Activated naive CD8-positive, alpha-beta T cell treated with anti-CD3 and anti-CD28 coated beads, Interleukin-2, amount 50 U/mL, for 24 hours (primary cell): ENCODE data around the gene HES1.
"Not testable (repeated sequence)": the region's sequence is repeated elsewhere in the genome, so short reads cannot be mapped to it uniquely, and the experiment has no call there.

Experiments
- ATAC-seq: fragments of 150-1000 bp; cut with Tn5 transposase; one replicate; pipeline ENCODE4 v1.10.0; 2021
- DNase-seq: peaks from one replicate; pipeline ENCODE4 v3.0.0; 2021
- H3K27ac Mint-ChIP-seq: one replicate; pipeline ENCODE4 v1.8.0; 2021; ENCODE audit warnings: mild to moderate bottlenecking, mixed read lengths
- H3K27me3 Mint-ChIP-seq: one replicate; pipeline ENCODE4 v1.8.0; 2021; ENCODE audit warnings: mixed read lengths
- H3K36me3 Mint-ChIP-seq: one replicate; pipeline ENCODE4 v1.8.0; 2021; ENCODE audit warnings: low read depth, mixed read lengths
- H3K4me1 Mint-ChIP-seq: one replicate; pipeline ENCODE4 v1.8.0; 2021; ENCODE audit warnings: mixed read lengths
- H3K4me3 Mint-ChIP-seq: one replicate; pipeline ENCODE4 v1.8.0; 2021; ENCODE audit warnings: mild to moderate bottlenecking, moderate library complexity, mixed read lengths
- H3K9me3 Mint-ChIP-seq: one replicate; pipeline ENCODE4 v1.8.0; 2021; ENCODE audit warnings: mixed read lengths

Gene HES1

DNA sequence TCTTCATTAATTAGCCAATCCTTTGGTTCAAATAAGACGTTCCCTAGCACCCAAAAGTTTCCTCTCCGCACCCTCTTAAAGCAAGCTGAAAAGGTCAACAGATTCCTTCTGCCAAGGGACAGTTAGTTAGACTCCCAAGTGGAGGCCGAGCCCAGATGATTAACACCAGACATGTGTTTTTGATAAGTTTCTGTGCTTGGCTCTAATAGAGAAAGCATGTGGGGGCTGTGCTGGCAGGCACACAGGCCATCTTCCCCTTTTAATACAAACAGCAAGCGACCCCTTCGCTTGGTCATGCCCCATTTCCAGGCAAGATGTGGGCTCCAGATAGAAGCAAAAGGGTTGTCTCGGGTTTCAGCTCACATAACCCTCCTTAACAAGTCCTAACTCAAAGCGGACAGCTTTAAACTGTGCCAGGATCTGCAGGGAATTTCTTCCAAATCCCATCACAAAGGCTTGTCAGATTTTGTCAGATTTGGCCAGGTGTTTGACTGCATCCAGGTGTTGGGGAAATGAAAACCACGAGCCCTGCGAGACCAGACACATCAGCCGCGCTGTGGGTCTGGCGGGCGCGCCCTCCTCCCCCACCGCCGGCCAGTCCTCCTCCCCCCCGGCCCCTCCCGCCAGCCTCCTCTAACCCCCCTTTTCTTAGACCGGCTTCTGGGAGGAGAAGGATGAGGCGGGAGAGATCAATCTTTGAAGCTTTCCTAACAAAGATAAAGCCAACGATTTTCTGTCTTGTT is 3.3 kb downstream of the HES1 start:
- no peak for ATAC-seq
- DNase-seq = no peak
- peaks cover 54% of the 10 kb centered on the region for H3K4me1 Mint-ChIP-seq
- no peak overlapping the region for H3K4me3 Mint-ChIP-seq
- peak overlapping the region; percentile 4 for H3K27ac Mint-ChIP-seq
- peaks cover 60% of the 10 kb centered on the region for H3K27me3 Mint-ChIP-seq
- no peaks in the 10 kb centered on the region for H3K9me3 Mint-ChIP-seq
- H3K36me3 Mint-ChIP-seq = no peaks in the 10 kb centered on the region

DNA sequence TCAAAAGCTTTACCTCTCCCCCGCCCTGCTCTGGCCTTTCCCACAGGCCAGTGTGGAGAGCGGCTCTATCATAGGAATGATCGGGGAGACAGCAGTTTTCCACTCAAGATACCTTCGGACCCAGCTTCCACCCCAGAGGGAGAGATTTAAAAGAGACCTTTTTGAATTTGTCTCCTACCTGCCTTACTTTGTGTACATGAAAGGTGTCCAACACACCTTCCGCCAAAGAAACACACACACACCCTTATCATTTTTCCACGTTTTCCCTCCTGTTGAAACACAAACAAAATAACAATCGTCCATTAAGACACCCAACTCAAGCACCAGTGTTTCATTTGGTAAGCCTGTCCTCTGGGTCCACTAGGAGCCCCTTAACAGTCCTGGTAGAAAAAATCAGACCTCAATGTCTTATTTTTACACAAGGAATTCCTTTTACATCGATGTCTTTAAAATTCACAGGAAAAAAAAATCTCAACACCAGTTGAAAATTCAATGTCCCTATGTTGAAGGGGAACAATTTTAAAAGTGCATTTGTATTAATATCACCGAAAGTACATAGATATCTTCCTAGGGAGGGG is 4.0 kb downstream of the HES1 start:
- Mint-ChIP-seq H3K36me3 (no peaks in the 10 kb centered on the region), H3K9me3 (no peaks in the 10 kb centered on the region), H3K27ac (peak overlapping the region; percentile 4), H3K27me3 (peaks cover 63% of the 10 kb centered on the region), H3K4me1 (peaks cover 53% of the 10 kb centered on the region), H3K4me3 (peak overlapping the region; percentile 22)
- DNase-seq = no peak
- ATAC-seq = no peak

DNA sequence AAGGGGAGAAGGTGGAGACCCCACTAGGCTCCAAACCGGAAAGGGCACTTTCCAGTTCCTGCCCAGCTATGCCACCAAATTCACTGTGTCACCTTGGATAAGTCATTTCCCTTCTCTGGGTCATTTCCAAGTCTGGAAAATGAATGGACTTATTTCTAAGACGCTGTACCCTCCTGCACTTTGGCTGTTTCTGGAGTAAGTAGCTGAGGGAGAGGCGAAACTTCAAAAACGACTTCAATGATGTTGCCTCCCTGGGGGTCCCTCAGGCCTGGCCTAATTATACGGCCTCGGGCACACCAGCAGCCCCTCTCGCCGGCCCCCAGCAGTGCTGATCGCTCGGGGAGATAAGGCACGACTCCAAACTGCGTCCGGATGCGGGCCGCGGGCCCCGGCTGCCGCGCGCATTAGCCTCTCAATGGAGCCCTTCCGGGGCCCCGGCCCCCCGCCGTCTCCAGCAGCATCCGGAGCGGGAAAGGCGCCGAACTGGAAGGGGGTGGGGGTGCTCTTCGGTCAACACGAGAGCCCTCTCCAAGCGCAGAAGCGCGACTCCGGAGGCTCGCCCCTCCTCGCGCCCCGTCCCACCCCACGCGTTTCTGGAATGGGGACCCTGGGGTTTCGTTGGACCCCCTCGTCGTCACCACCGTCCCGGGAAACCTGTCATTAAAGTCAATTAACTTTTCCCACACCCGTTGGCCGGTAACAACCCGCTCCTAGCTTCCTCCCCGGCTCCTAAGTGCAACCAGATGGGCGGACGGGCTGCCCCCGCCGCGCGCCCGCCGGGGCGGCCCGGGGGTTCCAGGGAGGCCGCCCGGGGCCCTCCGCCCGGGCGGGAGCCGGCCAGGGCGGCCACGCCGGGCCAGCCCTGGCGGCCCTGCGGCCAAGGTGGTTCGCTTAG is 4.8 kb downstream of the HES1 start:
- Mint-ChIP-seq H3K4me1 (peaks cover 47% of the 10 kb centered on the region), H3K9me3 (no peaks in the 10 kb centered on the region), H3K27ac (no peak overlapping the region), H3K27me3 (peaks cover 67% of the 10 kb centered on the region), H3K36me3 (no peaks in the 10 kb centered on the region), H3K4me3 (peak overlapping the region; percentile 22)
- DNase-seq (peak; percentile 31), ATAC-seq (no peak)

DNA sequence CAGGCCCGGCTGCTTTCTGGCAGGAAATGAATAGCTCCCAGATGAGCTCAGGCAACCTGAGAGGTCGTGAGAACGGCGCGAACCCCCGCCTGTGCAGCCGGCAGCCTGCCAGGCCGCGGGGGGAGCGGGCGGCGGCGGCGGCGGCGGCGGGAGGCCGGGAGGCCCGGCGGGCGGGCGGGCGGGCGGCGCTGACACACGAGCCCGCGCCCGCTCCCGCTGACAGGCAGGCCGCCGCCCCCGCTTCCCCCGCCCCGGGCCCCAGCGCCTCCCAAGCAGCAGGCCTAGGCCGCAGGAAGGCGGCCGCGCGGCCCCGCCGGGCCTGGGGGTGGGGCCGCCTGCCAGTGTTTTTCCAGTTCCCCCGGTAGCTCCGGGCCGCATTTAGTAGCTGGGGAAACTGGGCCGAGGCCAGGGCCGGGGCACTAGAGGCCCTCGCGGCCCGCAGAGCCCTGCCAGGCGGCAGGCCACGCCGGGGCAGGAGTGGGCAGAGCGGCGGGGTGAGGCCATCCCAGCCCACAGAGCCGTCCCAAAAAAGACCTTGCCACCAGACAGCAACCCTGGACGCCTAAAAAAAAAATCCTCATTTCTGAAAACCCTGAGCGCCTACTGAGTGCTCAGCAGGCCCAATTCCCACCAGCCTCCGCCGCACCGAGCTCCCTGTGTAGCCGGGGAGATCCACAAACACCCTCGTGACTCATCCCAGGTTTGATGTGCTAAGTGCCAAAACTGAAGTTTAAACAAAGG is 5.6 kb downstream of the HES1 start:
- H3K36me3 Mint-ChIP-seq = no peaks in the 10 kb centered on the region
- DNase-seq (peak; percentile 74), ATAC-seq (peak; percentile 65)
- peaks cover 39% of the 10 kb centered on the region for H3K4me1 Mint-ChIP-seq
- peaks cover 60% of the 10 kb centered on the region for H3K27me3 Mint-ChIP-seq
- H3K27ac Mint-ChIP-seq = peak overlapping the region; percentile 59
- H3K9me3 Mint-ChIP-seq = no peaks in the 10 kb centered on the region
- peak overlapping the region; percentile 63 for H3K4me3 Mint-ChIP-seq

DNA sequence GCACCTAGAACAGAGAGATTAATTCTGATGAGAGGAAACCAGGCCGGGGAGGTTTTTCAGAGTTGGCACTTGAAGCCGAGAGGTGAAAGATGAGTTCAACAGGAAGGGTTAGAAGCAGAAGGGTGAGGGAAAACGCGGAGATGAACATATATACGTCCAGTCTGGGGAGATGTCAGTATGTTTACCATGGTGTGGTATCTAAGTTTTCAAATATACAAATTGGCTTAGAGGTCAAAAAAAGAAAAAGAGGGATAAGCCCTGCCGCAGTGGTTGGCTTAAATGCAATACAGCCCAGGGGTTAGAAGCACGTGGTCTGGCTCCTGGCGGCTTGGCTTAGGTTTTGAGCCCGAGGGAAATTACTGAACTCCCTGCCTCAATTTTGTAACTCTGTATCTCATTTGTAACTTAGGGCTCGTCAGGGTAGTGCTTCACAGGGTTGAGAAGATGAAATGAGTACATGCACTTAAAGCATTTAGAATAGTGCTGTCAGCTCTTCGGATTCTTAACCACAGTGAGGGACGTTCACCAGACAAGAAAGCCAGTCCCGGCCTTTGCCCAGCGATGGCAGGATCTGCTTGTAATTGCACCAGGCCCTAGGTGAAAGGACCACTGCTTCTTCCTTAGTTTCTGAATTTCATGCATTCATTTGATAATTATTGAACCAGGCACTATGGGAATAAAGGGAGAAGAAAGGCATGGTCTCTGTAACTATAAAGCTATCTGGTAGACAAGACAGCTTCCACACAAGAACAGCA is 6.4 kb downstream of the HES1 start:
- Mint-ChIP-seq H3K27ac (peak overlapping the region; percentile 59), H3K4me3 (peak overlapping the region; percentile 63), H3K36me3 (no peaks in the 10 kb centered on the region), H3K4me1 (peaks cover 31% of the 10 kb centered on the region), H3K9me3 (no peaks in the 10 kb centered on the region), H3K27me3 (peaks cover 53% of the 10 kb centered on the region)
- DNase-seq (no peak), ATAC-seq (no peak)

DNA sequence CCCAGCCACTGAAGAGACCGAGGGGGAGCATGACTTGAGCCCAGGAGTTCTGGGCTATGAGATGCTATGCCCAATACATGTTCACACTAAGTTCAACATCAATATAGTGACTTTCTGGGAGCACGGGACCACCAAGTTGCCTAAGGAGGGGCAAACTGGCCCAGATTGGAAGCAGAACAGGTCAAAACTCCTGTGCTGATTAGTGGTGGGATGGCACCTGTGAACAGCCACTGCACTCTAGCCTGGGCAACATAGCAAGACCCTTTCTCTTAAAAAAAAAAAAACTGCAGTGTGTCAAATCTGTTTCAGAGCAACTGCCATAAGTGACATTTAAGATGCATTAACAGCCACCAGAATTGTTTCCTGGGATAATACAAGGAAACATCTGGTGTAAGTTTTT is 9.8 kb downstream of the HES1 start:
- H3K4me1 Mint-ChIP-seq = peaks cover 11% of the 10 kb centered on the region
- no peaks in the 10 kb centered on the region for H3K9me3 Mint-ChIP-seq
- no peak overlapping the region for H3K27ac Mint-ChIP-seq
- ATAC-seq (no peak), DNase-seq (no peak)
- H3K27me3 Mint-ChIP-seq = peaks cover 38% of the 10 kb centered on the region
- H3K36me3 Mint-ChIP-seq = no peaks in the 10 kb centered on the region
- no peak overlapping the region for H3K4me3 Mint-ChIP-seq

DNA sequence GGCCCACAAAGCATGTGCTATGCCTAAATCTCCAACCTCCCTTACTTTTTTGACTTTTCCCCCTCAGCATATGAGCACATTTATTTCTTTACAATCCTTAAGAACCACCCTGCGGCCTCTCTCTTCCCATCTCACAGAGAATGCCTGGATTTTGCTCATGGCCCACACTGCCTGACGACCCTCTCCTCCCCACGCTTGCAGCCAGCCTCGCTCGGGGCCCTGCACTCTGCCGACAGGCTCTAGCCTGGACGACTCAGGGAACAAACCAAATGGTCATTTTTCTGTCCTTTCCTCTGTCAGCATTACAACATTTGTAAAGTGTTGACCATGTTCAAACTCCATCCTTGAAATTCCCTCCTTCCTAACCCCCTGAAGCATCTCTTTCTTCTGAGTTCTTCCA is 11.7 kb downstream of the HES1 start:
- no peaks in the 10 kb centered on the region for H3K4me1 Mint-ChIP-seq
- DNase-seq (no peak), ATAC-seq (no peak)
- H3K27me3 Mint-ChIP-seq = peaks cover 41% of the 10 kb centered on the region
- H3K27ac Mint-ChIP-seq = no peak overlapping the region
- no peak overlapping the region for H3K4me3 Mint-ChIP-seq
- H3K9me3 Mint-ChIP-seq = no peaks in the 10 kb centered on the region
- no peaks in the 10 kb centered on the region for H3K36me3 Mint-ChIP-seq

DNA sequence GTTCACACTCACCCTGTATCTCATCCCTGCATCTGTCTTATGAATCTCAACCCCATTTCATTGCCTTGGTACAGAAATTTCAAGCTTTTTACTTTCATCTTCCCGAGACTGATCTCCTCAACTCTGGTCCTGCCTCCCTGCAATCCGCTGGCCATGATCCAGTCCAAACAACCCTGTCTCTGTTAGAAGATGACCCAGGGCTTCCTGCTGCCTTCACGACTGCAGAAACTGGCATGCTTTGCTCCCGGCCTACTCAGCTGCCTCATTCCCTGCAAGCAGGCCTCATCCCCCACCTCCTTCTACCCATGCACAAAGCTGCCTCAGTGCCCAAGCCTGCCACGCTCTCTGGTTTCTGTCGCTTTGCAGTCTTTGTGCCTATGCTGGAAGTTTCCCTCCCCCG is 12.4 kb downstream of the HES1 start:
- Mint-ChIP-seq H3K27ac (no peak overlapping the region), H3K4me3 (no peak overlapping the region), H3K36me3 (no peaks in the 10 kb centered on the region), H3K4me1 (no peaks in the 10 kb centered on the region), H3K9me3 (no peaks in the 10 kb centered on the region), H3K27me3 (peaks cover 42% of the 10 kb centered on the region)
- no peak for DNase-seq
- no peak for ATAC-seq

DNA sequence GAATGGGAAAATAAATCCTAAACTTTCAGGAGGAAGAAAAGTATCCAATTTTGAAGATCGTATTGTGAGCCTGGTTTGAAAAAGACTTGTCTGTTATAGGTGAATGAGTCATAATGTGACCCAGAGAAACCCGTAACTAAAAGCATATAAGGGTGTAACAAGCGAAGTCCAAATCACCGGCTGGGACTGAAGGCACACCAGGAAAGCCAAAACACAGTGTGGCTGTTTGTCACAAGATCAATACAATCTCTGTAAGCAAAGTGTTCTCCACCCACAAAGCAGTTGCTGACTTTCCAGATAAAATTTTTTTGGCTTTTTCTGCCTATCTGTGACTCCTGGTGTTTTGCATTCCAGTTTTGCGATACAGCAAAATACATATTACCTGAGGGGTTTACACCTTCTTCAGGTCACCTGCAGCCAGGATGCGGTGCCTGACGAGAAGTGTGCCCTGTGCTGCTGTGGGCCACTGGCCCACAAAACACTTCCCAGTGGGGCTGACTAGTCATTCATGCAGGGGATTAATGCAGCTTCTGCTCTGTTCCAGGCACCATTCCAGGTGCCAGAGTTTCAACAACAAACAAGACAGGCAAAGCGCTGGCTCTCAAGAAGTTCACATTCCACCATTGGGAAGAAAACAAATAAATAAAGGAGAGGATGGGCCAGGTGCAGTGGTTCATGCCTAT is 14.4 kb downstream of the HES1 start:
- H3K36me3 Mint-ChIP-seq = no peaks in the 10 kb centered on the region
- DNase-seq (no peak), ATAC-seq (no peak)
- H3K27ac Mint-ChIP-seq = no peak overlapping the region
- no peak overlapping the region for H3K4me3 Mint-ChIP-seq
- no peaks in the 10 kb centered on the region for H3K4me1 Mint-ChIP-seq
- H3K9me3 Mint-ChIP-seq = peaks cover 9% of the 10 kb centered on the region
- H3K27me3 Mint-ChIP-seq = peaks cover 38% of the 10 kb centered on the region

DNA sequence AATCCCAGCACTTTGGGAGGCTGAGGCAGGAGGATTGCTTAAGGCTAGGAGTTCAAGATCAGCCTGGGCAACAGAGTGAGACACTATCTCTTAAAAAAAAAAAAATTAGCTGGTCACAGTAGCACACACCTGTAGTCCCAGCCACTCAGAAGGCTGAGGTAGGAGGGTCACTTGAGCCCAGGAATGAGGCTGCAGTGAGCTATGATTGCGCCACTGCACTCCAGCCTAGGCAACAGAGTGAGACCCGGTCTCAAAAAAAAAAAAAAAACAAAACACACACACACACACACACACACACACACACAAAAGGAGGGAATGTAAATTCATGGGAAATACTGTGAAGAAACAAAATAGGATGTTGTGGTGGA is 15.0 kb downstream of the HES1 start:
- not testable (repeated sequence) for H3K27ac Mint-ChIP-seq, H3K4me3 Mint-ChIP-seq, H3K36me3 Mint-ChIP-seq, H3K9me3 Mint-ChIP-seq, DNase-seq, H3K4me1 Mint-ChIP-seq, ATAC-seq
- H3K27me3 Mint-ChIP-seq = peaks cover 35% of the 10 kb centered on the region

DNA sequence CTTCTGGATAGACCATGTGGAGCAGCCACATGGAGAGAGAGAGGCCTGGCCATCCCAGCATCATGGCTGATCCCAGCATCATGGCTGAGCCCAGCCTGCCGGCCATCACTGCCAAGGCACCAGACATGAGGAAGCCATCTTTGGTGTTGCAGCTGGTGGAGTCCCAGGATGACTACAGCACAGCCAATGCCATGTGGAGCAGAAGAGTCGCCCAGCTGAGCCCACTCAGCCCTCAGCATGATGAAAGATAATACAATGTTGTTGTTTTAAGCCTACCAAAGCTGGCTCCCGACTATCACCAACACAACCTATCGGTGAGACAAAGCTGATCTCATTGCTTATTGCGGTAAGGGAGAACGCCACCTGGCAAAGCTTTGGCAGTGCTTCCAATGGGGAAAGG is 18.4 kb downstream of the HES1 start:
- Mint-ChIP-seq H3K27me3 (peaks cover 28% of the 10 kb centered on the region), H3K9me3 (peaks cover 9% of the 10 kb centered on the region), H3K36me3 (no peaks in the 10 kb centered on the region), H3K4me1 (no peaks in the 10 kb centered on the region), H3K27ac (no peak overlapping the region), H3K4me3 (no peak overlapping the region)
- DNase-seq (no peak), ATAC-seq (no peak)

DNA sequence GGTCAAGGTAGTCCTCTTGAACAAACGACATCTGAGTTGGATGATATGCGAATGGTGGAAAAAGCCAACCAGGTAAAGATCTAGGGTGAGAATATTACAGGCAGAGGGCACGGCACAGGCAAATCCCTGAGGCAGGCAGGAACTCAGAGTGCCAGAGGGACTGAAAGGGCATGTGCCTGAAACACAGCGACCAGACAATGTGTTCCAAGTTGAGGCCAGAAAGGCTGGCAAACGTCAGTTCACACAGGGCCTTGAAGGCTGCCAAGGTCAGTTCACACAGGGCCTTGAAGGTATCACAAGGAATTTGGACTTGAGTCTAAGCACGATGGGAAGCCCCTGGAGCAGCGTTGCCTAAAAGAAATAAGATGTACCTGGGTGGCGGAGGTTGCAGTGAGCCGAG is 20.1 kb downstream of the HES1 start:
- DNase-seq (no peak), ATAC-seq (no peak)
- no peak overlapping the region for H3K27ac Mint-ChIP-seq
- H3K4me3 Mint-ChIP-seq = no peak overlapping the region
- peaks cover 9% of the 10 kb centered on the region for H3K9me3 Mint-ChIP-seq
- no peaks in the 10 kb centered on the region for H3K36me3 Mint-ChIP-seq
- H3K4me1 Mint-ChIP-seq = no peaks in the 10 kb centered on the region
- peaks cover 27% of the 10 kb centered on the region for H3K27me3 Mint-ChIP-seq

DNA sequence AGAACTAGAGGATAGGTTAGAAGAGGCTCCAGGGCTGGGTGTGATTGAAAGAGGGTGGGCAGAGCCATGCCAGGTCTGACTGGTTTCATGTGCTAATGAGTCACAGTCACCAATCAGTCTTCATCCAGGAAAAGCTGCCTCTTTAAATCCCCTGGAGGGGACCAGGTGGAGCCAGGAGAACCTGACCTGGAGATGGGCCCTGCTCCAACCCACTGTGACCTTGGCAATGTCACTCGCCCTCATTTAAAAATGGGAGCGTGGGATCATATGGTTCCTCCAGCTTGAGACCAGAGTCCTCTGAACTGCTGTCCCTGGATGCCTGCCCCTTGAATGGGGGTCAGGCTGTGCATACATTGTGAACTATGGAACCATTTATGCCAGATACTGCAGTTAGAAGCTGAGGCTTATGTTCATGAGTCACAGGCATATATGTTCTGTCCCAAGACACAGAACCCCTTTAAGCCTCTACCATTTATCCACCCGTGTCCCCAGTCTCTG is 23.0 kb downstream of the HES1 start:
- Mint-ChIP-seq H3K4me1 (no peaks in the 10 kb centered on the region), H3K27ac (no peak overlapping the region), H3K9me3 (peaks cover 9% of the 10 kb centered on the region), H3K36me3 (no peaks in the 10 kb centered on the region), H3K27me3 (peaks cover 22% of the 10 kb centered on the region), H3K4me3 (no peak overlapping the region)
- ATAC-seq (peak; percentile 20), DNase-seq (no peak)
